Measurements from ENCODE around the gene FUT1. TPM values are rescaled to one million over a fixed set of nuclear protein-coding genes. Genes with fewer than 3 reads are reported as not detected.
A peak's percentile ranks its signal among the peaks of the same experiment; 100 is the strongest.

Gene FUT1
- polyA plus RNA-seq, 1 experiment = 0.07 TPM

DNA sequence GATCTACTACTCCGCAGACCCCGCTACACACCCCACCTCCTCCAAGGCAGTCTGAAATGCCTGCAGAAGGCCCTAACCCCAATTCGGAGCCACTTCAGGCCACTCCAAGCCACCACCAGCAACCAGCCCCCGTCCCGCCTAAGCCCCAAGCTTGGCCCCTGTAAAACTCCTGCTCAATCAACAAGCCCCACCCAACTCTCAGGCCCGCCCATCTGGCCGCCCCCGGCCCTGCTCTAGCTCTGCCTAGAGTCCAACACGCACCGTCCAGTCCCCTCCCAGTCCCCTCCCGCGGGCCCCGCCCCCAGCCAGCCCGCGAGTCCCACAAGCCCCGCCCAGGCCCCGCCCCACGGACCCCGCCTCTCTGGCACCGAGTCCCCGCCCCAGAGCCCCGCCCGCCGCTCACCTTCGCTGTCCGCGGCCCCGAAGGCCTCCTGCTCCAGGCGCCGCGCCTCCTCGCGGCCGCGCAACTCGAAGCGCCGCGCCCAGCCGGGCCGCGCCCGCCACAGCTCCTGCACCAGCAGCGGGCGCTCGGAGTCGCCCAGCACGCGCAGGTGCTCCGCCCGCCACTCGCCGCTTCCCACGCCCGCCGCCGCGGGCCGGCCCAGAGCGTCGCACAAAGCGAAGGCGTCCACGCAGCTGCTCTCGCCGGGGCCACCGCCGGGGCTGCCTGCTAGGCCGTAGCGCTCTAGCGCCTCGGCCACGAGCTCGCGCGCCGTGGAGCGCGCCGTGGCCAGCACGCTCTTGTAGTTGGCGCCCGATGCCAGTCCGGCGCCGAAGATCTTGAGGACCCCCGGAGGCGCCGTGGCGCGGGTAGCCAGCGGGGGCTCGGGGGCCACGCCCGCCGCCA is 13.7 kb downstream of the FUT1 start:
- CTCF ChIA-PET = interaction anchor here (1.0 kb wide), 1 partner anchor 49 kb away, joined by 3 read pairs; no protein-coding TSS in a partner anchor
- no peak overlapping the region for H3K27ac ChIP-seq (ENCODE audit: low read depth, low read length)
- peaks cover 10% of the 10 kb centered on the region for H3K27me3 ChIP-seq (ENCODE audit: control insufficient read depth, insufficient read depth, low read length)
- DNase-seq (ENCODE audit: low read depth, low spot score) = no peak
- H3K4me3 ChIP-seq (ENCODE audit: low read depth, low read length) = peak overlapping the region; percentile 42
- POLR2A ChIA-PET = interaction anchor here (1.0 to 1.3 kb wide), 2 partner anchors 14 to 120 kb away, joined by 4 to 5 read pairs; partner anchors contain the start of genes RPL18 and SPHK2
- peaks cover 12% of the 10 kb centered on the region for H3K9me3 ChIP-seq (ENCODE audit: control insufficient read depth, insufficient read depth, low read length)
- TF ChIP-seq, protein P1, sequence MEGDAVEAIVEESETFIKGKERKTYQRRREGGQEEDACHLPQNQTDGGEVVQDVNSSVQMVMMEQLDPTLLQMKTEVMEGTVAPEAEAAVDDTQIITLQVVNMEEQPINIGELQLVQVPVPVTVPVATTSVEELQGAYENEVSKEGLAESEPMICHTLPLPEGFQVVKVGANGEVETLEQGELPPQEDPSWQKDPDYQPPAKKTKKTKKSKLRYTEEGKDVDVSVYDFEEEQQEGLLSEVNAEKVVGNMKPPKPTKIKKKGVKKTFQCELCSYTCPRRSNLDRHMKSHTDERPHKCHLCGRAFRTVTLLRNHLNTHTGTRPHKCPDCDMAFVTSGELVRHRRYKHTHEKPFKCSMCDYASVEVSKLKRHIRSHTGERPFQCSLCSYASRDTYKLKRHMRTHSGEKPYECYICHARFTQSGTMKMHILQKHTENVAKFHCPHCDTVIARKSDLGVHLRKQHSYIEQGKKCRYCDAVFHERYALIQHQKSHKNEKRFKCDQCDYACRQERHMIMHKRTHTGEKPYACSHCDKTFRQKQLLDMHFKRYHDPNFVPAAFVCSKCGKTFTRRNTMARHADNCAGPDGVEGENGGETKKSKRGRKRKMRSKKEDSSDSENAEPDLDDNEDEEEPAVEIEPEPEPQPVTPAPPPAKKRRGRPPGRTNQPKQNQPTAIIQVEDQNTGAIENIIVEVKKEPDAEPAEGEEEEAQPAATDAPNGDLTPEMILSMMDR (IDR thresholded peaks at IDR 0.05; ENCODE audit: low read depth, low read length) = no peak

DNA sequence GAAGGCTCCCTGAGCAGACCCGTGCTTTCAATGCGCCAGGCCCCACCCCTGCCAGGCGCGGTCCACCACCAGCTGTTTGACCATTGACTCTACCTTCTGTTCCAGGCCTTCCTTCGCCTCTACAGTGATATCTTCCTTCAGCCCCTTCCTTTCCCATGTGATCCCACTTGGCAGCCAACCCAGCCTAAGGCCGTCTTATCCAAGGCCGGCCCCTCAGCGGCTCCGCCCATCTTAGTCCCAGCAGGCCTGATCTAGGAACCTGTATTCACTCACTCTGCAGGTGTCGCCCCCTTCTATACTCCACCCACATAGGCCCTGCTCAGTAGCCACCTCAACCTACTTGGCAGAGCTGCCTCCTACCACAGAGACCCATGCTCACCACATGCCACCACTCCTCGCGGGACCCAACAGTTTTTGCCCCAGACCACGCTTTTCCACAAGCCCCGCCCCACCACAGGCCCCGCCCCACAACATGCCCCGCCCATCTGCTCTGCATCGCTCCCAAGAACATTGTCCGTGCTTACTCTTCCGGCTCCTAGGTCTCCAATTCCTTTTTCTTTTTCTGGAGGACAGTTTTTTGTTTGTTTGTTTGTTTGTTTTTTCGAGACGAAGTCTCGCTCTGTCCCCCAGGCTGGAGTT is 15.0 kb downstream of the FUT1 start:
- H3K27ac ChIP-seq (ENCODE audit: low read depth, low read length) = no peak overlapping the region
- POLR2A ChIA-PET = no interaction called here
- peaks cover 12% of the 10 kb centered on the region for H3K9me3 ChIP-seq (ENCODE audit: control insufficient read depth, insufficient read depth, low read length)
- peaks cover 17% of the 10 kb centered on the region for H3K27me3 ChIP-seq (ENCODE audit: control insufficient read depth, insufficient read depth, low read length)
- TF ChIP-seq, protein P1 (IDR thresholded peaks at IDR 0.05; ENCODE audit: low read depth, low read length) = no peak
- CTCF ChIA-PET = interaction anchor here (0.6 kb wide), 1 partner anchor 158 kb away, joined by 3 read pairs; no protein-coding TSS in a partner anchor
- H3K4me3 ChIP-seq (ENCODE audit: low read depth, low read length) = no peak overlapping the region
- no peak for DNase-seq (ENCODE audit: low read depth, low spot score)

DNA sequence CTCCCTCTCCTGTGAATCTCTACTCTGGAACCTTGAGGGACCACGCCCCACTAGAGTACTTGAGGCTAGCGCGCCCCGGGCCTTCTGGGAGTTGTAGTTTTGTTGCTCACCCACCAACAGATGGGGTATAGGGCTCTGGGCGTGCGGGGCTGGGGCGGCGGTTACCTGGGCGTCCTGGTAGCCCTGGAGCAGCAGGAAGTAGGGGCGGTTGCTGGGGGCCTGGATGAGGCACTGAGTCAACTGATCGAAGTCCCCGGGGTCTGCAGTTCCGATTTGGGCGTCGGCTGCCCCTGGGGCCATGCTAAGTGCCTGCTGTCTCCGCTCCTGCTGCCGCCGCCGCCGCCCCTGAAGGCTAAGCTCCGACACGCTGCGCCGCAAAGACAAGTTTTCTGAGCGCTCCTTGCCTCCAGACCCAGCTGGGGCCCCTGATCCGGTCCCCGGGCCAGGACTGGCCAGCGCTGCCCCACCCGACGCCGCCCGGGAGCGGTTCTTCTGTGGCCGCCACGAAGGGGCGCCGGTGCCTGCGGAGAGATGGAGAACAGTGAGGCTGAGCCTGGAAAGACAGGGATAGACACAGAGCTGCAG is 17.3 kb downstream of the FUT1 start:
- H3K27ac ChIP-seq (ENCODE audit: low read depth, low read length) = no peak overlapping the region
- ChIA-PET CTCF (interaction anchor here (0.7 kb wide), 1 partner anchor 59 kb away, joined by 4 read pairs; no protein-coding TSS in a partner anchor), POLR2A (no interaction called here)
- no peak for DNase-seq (ENCODE audit: low read depth, low spot score)
- H3K9me3 ChIP-seq (ENCODE audit: control insufficient read depth, insufficient read depth, low read length) = peaks cover 9% of the 10 kb centered on the region
- no peak overlapping the region for H3K4me3 ChIP-seq (ENCODE audit: low read depth, low read length)
- H3K27me3 ChIP-seq (ENCODE audit: control insufficient read depth, insufficient read depth, low read length) = peaks cover 22% of the 10 kb centered on the region
- TF ChIP-seq, protein P1 (IDR thresholded peaks at IDR 0.05; ENCODE audit: low read depth, low read length) = no peak

DNA sequence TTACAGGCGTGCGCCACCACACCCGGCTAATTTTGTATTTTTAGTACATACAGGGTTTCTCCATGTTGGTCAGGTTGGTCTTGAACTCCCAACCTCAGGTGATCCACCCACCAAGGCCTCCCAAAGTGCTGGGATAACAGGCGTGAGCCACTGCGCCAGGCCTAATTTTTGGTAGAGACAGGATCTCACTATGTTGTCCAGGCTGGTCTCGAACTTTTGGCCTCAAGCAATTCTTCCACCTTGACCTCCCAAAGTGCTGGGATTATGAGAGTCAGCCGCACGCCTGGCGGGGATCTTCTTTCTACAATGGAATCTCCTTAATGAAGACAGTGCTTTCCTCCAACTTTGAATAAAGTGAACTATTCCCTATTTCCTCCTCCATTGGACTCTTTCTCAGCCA is 17.8 kb downstream of the FUT1 start:
- Histone ChIP-seq H3K27ac (ENCODE audit: low read depth, low read length) (no peak overlapping the region), H3K27me3 (ENCODE audit: control insufficient read depth, insufficient read depth, low read length) (peaks cover 17% of the 10 kb centered on the region), H3K9me3 (ENCODE audit: control insufficient read depth, insufficient read depth, low read length) (peaks cover 9% of the 10 kb centered on the region), H3K4me3 (ENCODE audit: low read depth, low read length) (no peak overlapping the region)
- POLR2A ChIA-PET = no interaction called here
- CTCF ChIA-PET = interaction anchor here (0.7 kb wide), 1 partner anchor 59 kb away, joined by 4 read pairs; no protein-coding TSS in a partner anchor
- DNase-seq (ENCODE audit: low read depth, low spot score) = no peak
- TF ChIP-seq, protein P1 (IDR thresholded peaks at IDR 0.05; ENCODE audit: low read depth, low read length) = no peak
